HCEC 1CT (cell line): ENCODE measurements around the gene DNLZ.
A peak's percentile ranks its signal among the peaks of the same experiment; 100 is the strongest.
"Not testable (repeated sequence)": the region's sequence is repeated elsewhere in the genome, so short reads cannot be mapped to it uniquely, and the experiment has no call there.

Source experiments
- DNase-seq: peaks from one replicate; pipeline ENCODE4 v3.0.0-alpha.2; 2017

The DNLZ gene

DNA sequence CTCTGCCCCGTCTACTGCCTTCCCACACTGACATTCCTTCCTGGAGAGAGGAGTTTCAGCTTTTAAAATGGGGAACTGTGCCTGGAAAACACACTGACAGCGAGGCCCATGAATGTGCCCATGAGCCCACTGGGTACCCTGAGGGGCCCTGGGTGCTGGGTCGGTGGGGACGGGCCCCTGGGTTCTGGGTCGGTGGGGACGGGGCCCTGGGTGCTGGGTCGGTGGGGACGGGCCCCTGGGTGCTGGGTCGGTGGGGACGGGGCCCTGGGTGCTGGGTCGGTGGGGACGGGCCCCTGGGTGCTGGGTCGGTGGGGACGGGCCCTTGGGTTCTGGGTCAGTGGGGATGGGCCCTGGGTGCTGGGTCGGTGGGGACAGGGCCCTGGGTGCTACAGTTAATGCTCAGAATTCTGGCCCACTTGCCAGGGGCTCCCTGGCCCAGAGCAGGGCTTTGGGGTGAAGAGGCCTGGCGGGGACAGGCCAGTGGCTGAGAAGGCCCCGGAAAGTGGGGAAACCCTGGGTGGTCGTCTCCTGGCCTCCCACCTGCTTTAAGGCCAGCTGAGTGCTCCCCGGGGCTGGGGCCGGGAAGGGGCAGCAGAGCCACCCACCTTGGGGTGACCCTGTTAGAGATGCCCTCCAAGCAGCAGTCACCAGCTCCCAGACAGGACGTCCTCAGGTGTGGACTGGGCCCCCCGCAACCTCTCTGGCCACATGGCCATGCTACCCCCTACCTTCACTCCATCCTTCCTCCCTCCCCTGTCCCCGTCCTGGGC lies 33.7 kb downstream of the DNLZ start:
- no peak for DNase-seq

DNA sequence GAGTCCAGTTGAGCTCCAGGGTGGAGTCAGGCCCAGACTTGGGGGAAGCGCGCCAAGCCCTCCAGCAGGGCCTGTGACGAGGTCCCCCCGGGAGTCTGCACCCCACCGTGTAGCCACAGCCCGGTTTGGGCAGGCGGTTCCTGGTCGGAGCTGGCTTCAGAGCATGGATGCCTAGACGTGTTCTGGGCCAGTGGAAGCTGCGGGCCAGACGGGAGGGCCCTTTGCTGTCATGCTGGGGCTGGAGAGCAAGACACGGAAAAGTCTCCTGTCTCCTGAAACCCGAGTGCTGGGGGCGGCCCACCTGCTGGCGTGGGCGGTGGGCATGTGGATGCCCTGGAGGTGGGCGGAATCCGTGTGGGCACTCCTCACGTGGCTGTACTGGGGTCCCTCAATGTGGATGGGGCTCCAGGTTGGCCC lies 34.3 kb downstream of the DNLZ start:
- no peak for DNase-seq

DNA sequence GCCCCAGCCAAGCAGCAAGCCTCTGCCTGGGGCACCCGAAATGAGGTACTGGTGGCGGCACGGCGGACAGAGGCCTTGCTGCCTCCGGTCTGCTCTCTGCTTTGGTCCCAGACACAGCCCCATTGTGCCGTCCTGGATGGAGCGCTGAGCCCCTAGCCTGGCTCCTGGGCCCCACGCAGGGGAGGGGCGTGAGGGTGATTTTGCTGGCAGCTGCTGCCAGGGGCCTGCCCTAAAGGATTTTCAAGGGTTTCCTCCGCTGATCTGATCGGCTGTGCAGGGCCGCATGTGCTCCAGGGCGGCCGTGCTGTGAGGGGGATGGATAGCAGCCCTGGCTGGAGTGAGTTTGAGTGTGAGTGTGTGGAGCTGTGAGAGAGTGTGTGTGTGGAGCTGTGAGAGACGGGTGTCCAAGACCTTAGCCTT lies 34.9 kb downstream of the DNLZ start:
- DNase-seq = no peak

DNA sequence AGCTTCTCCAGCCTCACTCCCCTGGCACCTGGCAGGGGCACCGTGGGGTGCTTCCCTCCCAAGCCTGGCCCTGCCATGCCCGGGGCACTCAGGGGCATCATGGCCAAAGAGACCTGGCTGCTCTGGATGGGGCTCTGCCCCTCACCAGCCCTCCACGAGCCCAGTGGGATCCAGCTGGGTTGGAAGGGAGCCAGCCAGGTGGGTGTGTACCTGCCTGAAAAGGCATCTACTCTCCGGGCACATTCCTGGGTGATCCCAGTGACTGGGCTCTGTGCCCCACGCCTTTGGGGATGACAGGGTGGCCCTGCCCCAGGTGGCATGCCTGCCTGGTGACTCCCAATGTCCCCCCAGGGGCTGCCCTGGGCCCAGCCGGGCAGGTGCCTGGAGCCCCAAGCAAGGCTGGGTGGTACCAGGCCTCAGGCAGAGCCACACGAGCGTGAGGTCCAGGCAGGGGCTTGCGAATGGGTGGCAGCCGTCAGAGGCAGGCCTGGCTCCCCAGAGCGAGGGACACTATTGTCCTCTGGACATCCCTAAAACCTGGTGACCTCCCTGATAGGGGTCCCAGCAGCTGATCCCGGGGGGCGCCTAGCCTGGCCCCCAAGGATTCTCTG lies 35.4 kb downstream of the DNLZ start:
- no peak for DNase-seq

DNA sequence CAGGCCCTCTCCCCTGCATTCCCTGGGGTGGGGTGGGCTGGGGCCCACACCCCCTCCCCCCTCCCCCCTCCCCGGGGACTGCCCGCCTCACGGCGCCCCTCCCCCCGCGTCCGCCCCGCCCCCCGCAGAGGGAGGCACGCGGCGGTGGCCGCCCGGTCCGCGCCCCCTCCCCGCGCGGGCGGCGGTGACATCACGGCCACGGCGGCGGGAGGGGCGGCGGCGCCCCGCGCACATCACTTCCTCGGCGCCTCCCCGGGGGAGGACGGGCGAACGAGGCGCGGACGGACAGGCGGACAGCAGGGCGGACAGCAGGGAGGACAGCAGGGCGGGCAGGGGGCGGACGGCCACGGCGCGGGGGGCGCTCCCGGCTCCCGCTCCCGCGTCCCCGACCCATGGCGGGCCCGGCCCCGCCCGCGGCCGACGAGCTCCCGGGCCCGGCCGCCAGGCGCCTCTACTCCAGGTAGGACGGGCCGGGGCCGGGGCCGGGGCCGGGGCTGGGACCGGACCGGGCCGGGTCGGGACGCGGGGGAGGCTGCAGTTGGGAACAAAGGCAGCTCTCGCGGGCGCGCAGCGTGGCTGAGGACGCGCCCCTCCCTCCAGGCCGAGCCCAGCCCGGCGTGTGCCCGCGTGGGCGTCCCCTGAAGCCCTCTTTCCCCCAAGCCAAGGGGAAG lies 36.1 kb downstream of the DNLZ start, which contains the start of gene GPSM1:
TSS of gene GPSM1 (plus strand) at position 236 of the 671 bp plus-strand sequence. CDS start at position 393, 157 bp downstream.
- DNase-seq = peak; percentile 27

DNA sequence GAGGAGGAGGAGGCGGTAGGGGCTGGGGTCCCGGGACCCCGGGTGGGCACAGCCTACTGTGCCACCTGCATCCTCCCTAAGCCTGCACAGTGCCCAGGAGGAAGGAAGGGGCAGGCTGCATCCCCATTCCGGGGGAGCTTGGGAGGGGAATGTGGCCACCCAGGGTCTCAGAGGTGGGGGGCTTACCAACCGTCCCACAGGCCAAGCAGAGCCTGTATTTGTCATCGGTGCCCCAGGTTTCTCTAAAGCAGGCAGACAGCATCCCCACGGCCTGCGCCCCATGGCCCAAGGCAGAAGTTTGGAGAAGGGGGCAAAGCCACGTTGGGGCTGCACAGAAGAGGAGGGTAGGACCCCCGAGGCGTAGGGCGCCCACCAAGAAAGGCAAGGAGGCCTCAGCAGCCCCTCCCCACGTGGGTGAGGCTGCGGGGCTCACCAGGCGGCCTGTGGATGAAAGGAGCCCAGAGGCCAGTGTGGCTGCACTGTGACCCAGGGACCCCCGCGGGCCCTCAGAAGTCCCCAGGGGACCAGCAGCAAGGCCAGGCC lies 36.7 kb downstream of the DNLZ start:
- DNase-seq = no peak

DNA sequence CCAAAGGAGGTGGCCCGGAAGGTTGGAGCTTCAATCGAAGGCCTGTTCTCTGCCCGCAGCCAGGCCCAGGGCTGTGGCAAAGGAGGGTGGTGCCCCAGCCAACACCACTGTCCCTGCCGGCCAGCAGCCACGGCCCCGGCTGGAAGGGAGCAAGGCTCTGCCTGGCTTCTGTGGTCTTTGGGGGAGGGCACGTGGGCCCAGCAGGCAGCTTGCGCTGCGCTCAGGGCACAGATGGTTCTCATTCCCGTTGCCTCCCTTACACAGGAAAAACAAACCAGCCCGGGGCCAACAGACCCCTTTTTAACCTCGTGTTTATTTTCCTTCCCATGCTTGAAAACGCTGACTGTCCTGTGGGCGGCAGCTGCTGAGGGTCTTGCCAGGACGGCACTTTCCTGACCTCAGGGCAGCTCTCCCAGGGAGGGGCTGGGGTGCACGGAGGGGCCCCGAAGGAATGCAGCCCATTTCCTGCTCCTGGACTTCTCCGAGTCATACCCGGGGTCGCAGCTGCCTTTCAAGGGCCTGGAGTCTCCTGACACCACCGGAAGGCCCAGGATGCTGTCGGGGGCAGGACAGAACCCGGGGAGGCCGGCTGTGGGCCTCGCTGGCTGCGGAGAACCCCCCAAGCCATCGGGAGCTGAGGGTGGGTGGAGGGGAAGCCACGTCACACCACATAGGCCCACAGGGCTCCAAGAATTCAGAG lies 37.3 kb downstream of the DNLZ start:
- DNase-seq = no peak

DNA sequence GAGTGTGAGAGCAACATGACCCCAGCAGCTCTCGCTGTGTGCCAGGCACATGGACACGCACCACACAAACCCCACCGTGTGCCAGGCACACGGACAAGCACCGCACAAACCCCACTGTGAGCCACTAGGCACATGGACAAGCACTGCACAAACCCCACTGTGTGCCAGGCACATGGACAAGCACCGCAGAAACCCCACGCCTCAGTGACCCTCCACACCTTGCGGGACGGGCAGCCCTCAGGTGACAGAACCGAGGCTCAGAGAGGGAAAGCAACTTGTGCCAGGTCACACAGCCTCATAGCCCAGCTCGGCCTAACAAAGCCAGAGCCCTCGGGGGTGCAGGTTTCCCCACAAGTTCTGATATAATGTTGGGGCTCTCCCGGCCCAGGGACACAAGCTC lies 38.2 kb downstream of the DNLZ start:
- DNase-seq = no peak

DNA sequence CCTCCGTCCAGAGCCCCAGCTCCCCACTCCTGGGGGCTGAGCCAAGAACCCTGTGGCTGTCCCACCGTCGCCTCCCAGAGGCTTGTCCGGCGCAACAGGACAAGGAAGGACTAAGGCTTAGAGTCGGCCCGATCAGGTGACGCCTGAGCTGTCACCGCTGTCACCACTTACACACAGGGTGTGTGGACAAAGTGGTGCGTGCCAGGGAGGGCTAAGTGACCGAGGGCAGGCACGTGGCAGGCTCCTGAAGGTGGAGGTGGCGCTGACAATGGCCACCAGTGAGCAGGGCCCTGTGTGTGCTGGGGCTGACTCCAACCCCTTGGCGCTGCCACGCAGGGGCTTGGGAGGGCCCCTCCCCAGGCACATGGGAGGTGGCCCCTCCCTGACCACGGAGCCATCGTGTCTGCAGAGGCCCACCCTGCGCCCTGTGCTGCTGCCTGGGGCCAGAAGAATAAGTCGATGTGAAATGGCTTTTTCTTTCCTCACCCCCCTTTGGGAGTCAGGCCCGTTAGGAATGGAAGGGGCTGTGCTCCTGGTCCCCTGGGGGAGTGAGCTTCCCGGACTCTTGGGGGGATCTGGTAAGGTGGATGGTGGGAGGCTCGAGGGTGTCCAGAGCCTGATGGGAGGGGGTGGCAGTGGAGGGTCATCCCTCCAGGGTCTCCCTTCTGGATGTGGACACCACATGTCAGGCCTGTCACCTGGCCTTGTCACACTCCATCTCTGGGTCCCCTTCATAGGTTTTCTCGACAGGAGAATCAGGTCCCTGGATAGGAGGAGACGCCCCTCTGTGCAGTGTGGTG lies 38.8 kb downstream of the DNLZ start:
- no peak for DNase-seq

DNA sequence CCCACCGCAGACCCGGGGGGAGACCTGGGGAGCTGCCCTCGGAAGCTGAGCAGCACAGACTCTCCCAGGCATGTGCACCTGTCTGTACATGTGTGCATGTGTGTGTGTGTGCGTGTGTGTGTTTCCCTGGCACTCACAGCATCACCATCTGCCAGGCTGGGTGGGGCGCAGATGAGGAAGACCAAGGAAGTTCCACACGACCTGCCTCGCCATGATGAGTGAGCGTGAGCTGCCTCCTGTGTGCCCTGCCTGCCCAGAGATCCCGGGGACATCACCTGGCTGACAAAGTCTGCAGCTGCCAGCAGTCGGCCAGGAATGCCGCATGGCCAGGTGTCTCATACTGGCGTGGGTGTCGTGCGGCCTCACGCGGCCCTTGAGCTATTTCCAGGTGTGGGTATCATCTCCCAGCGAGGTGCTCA lies 40.2 kb downstream of the DNLZ start:
- DNase-seq = no peak

DNA sequence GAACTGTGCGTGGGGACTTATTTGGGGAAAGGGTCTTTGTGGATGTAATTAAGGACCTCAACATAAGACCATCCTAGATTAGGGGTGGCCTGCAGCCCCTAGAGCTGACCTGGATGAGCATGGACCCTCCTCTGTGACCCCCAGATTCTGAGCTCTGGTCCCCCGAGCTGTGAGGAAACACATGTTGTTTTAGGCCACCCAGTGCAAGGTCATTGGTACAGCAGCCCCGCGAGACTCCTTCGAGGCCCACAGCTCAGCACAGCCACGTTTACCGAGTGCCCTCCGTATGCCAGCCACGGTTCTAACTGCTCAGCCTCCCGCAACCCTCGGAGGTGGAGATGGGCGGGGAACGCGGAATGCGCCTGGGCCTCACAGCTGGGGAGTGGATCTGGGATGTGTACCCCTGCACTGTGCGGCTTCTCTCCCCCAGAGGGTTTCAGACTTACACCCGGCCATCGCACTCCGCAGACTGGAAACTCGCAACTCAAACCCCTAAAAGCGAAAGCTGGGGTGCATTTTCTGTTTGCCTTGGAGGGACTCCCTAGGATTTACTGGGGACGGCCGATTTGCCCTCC lies 40.7 kb downstream of the DNLZ start:
- no peak for DNase-seq

DNA sequence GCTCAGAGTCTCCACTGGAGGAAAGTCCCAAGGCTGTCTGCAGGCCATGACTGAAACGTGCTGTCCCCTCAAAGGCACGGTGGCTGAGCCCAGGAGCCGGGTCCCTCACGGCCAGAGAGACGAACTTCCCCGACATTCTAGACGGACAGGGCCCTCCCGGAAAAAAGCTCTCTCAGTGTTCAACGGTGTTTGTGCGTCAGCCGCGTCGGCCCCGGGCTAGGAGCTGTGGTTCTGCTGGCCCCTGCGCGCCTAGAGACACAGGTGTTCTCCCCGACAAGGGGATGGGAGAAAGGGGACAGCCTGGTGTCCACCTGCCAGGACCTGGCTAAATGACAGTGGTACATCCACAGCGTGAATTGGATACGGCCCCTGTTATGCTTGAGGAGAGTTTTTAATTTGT lies 42.0 kb downstream of the DNLZ start:
- no peak for DNase-seq

DNA sequence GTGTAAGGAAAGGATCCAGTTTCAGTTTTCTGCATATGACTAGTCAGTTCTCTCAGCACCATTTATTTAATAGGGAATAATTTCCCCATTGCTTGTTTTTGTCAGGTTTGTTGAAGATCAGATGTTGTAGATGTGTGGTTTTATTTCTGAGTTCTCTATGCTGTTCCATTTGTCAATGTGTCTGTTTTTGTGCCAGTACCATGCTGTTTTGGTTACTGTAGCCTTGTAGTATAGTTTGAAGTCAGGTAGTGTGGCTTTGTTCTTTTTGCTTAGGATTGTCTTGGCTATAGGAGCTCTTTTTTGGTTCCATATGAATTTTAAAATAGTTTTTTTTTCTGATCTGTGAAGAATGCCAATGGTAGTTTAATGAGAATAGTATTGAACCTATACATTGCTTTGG lies 42.6 kb downstream of the DNLZ start:
- not testable (repeated sequence) for DNase-seq

DNA sequence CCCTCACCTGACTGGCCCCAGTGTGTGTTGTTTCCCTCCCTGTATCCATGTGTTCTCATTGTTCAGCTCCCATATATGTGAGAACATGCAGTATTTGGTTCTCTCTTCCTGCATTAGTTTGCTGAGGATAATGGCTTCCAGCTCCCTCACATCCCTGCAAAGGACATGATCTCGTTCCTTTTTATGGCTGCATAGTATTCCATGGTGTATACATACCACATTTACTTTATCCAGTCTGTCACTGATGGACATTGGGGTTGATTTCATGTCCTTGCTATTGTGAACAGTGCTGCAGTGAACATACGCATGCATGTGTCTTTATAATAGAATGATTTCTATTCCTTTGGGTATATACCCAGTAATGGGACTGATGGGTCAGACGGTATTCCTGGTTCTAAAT lies 43.6 kb downstream of the DNLZ start:
- not testable (repeated sequence) for DNase-seq

DNA sequence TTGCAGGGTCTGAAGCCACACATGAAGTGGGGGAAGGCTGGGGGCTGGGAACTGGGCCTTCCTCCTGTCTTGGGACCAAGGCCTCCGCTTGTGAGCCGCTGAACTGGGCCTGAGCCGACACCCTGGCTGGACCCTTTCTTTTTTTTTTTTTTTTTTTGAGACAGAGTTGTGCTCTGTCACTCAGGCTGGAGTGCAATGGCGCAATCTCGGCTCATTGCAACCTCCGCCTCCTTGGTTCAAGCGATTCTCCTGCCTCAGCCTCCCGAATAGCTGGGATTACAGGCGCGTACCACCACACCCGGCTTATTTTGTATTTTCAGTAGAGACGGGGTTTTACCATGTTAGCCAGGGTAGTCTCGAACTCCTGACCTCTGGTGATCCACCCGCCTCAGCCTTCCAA lies 44.3 kb downstream of the DNLZ start:
- not testable (repeated sequence) for DNase-seq

DNA sequence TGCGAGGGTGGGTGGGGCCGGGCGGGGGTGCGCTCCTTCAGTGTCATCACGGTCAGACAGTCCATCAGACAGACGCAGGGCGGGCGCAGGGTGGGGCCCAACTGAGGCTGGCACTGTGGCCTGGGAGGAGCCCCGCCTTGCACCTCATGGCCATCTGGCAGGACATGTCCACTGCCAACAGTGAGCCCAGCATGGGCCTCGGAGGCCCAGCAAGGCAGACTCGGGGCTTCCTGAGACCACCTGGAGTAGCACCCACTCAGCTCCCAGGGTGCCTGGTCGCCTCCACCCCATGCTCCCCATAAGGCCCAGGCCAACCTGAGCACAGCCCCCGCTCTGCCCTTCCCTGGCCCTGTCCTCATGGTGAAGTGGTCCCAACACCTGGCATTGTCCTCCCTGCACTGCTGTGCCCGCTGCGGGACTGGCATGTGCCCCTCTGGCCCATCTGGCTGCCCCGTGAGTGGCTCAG lies 44.7 kb downstream of the DNLZ start:
- no peak for DNase-seq

DNA sequence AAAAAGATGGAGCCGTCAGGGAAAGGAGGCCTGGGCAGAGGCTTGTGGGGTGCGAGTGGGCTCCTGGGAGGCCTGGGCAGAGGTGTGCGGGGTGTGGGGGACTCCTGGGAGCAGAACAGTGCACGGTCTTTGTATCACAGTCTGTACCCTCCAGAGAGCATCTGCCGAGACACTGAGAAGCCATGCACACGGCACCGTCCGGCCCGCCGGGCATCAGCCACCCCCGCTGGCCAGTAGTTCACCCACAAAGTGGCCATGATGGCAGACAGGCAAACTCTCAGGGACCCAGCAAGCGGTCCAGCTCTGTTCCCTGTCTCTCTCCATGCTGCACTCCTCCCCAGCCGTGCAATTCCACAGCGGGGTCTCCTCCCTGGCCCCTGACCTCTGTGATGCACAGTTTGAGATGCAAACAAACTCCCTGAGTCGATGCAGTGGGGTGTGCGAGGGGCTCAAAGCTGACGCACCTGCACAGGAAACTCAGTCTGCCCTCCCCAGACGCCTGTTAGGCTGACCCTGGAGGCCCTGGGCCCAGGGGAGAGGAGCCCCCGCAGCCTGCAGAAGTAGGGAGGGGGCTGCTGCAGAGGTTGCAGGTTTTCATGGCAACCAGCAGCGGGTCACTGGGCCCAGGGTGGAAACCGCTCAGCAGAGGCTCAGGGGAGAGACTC lies 45.3 kb downstream of the DNLZ start:
- DNase-seq = no peak

DNA sequence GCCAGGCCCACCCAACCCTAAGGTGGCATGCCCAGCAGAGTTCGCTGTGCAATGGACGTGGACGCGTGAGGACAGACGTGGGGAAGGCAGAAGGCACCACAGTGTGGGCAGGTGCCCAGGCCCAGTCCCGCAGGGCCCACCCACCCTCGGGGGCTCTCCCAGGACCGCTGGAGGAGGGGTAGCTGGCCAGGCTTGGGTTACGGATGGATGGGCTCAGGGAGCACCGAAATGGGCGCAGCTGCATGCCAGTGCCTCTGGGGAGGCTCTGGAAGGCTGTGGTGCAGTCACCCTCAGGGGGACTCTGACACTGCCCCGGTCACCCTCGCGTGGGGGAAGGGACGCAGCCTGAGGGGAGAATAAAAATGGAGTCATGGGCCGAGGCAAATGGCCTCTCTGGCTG lies 45.8 kb downstream of the DNLZ start:
- no peak for DNase-seq

DNA sequence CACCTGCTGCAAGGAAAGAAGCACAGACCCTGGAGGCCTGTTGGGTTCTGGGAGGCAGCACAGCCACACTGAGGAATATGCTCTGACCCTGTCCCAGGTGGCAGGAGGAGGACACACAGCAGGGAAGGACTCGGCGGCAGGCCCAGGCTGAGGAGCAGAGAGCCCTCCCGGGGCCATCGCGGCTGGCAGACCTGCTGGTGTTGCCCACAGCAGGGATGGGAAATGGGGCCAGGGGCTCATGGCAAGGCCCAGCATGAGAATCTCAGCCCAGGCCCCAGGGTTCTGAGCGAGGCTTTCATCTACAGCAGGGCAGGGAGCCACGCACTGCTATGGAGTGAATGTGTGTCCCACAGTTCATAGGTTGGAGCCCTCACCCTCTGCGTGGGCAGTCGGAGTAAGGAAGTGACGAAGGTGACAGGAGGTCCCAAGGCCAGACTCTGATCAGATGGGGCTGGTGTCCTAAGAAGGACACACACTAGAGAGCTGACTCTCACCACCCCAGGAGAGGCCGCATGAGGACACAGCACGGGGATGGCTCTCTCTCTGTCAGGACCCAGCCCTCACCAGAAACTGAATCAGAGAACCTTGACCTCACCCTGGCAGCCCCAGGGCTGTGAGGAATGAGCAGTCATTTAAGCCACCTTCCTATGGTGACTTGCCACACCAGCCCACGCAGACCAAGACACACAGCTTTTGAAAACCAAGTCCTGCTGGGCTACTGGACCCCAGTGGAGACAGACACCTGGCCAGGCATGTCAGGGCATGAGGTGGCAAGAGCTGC lies 46.5 kb downstream of the DNLZ start:
- DNase-seq = no peak

DNA sequence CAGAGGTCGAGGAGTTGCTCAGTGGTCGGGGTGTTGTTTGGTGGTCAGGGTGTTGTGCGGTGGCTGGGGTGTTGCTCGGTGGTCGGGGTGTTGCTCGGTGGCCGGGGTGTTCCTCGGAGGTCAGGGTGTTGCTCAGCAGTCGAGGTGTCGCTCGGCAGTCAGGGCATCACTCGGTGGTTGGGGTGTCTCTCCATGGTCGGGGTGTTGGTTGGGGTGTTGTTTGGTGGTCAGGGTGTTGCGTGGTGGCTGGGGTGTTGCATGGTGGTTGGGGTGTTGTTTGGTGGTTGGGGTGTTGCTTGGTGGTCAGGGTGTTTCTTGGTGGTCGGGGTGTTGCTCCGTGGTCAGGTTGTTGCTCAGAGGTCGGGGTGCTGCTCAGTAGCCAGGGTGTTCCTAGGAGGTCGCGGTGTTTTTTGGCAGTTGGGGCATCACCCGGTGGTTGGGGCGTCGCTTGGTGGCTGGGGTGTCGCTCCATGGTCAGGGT lies 47.2 kb downstream of the DNLZ start:
- DNase-seq = no peak
